Measurements from ENCODE around the gene FGF19. TPM values are rescaled to one million over a fixed set of nuclear protein-coding genes. Genes with fewer than 3 reads are reported as not detected.

FGF19 gene
- total RNA-seq, 1 experiment from 2014 or later, result 7.4 TPM

GRCh38 chr11:69680688-69681087 is 23.1 kb downstream of the FGF19 start:
- Histone ChIP-seq H4K91ac (ENCODE audit: insufficient read length, low read depth, low read length) (no peak overlapping the region), H2BK15ac (ENCODE audit: low read depth, low read length) (no peak overlapping the region), H2AFZ (ENCODE audit: low read length) (no peak overlapping the region), H2BK120ac (ENCODE audit: low read depth, low read length, poor library complexity, severe bottlenecking) (no peak overlapping the region), H2BK20ac (ENCODE audit: low read depth, low read length, poor library complexity, severe bottlenecking) (no peak overlapping the region), H3K4ac (ENCODE audit: low read depth, low read length) (no peak overlapping the region), H4K8ac (replicated peaks; ENCODE audit: insufficient read length, low read depth, low read length) (no peak overlapping the region), H3K79me1 (ENCODE audit: insufficient read depth, low read depth, low read length, poor library complexity, severe bottlenecking) (no peaks in the 10 kb centered on the region), H4K20me1 (ENCODE audit: control insufficient read depth, insufficient read depth, insufficient read length) (peaks cover 2% of the 10 kb centered on the region), H3K27me3 (ENCODE audit: insufficient read depth, low read length) (no peaks in the 10 kb centered on the region), H4K5ac (ENCODE audit: insufficient read length, low read depth, low read length) (no peak overlapping the region), H3K9ac (ENCODE audit: extremely low read depth, insufficient read length, low read length) (no peak overlapping the region), H3K23me2 (ENCODE audit: insufficient read length, low read depth, low read length, poor library complexity, severe bottlenecking) (no peaks in the 10 kb centered on the region), H3K23ac (ENCODE audit: insufficient read length, low read depth, low read length) (no peak overlapping the region), H3K18ac (ENCODE audit: insufficient read length, low read depth, low read length) (no peak overlapping the region), H2BK5ac (ENCODE audit: insufficient read length, low read length) (no peak overlapping the region), H3T11ph (ENCODE audit: low read length) (no peak overlapping the region), H3K56ac (ENCODE audit: insufficient read length, low read depth, low read length) (no peak overlapping the region), H3K27ac (ENCODE audit: insufficient read length, low read depth, low read length) (no peak overlapping the region), H2AK5ac (ENCODE audit: insufficient read length, low read length) (no peak overlapping the region), H3K4me2 (ENCODE audit: insufficient read depth, insufficient read length, low read length) (no peak overlapping the region), H3K79me2 (ENCODE audit: insufficient read depth, low read length) (no peaks in the 10 kb centered on the region), H2BK12ac (ENCODE audit: insufficient read length, low read depth, low read length) (no peak overlapping the region), H3K9me3 (ENCODE audit: control insufficient read depth, low read depth, low read length) (no peaks in the 10 kb centered on the region), H3K14ac (ENCODE audit: insufficient read depth, low read length) (no peak overlapping the region), H3K4me1 (ENCODE audit: insufficient read depth, low read length) (no peaks in the 10 kb centered on the region)
- no peaks in the 10 kb centered on the region for H3K36me3 Mint-ChIP-seq (ENCODE audit: insufficient read depth in 1 of 3, low read depth in 3 of 3)
- no peak overlapping the region for H3K4me3 Mint-ChIP-seq
- WGBS (ENCODE audit: extremely low coverage, insufficient read length, low lambda C conversion rate), result no CpG with 5 or more reads among the region's 5 CpGs
- TF ChIP-seq CTCF (conservative IDR thresholded peaks at IDR 0.05), result no peak
- peaks cover 16% of the 10 kb centered on the region for H3K27me3 Mint-ChIP-seq (ENCODE audit: low read depth)
- no peak overlapping the region for H3K27ac Mint-ChIP-seq
- no peak for DNase-seq
- peaks cover 0 to 3% of the 10 kb centered on the region in 2 experiments; a peak in 1 of 4 replicates for H3K4me1 Mint-ChIP-seq
- peaks cover 0 to 2% of the 10 kb centered on the region in 2 experiments; a peak in 3 of 5 replicates for H3K9me3 Mint-ChIP-seq
